Right lobe of liver (tissue), 4 donors: ENCODE results near the gene YWHAB.

ENCODE experiments used
- CTCF ChIP-seq, 4 donors: fragments of 200-600 bp in 3 of 4; fragments of 450-650 bp in 1 of 4; IDR thresholded peaks; one replicate each; pipeline versions ENCODE4 v1.5.1 to v1.8.0; 2016 to 2022; ENCODE audit warnings: antibody characterized with exemption in 4 of 4, mild to moderate bottlenecking in 2 of 4
- POLR2A ChIP-seq: fragments of 450-650 bp; IDR thresholded peaks from one replicate; pipeline ENCODE4 v1.6.1; 2017; ENCODE audit warnings: antibody characterized with exemption, mild to moderate bottlenecking
- donor health status: DM: no; HTN: no; CAD: no.
- donor health status: DM: no; HTN: no; CAD: no.
- donor health status: DM: no; HTN: yes; CAD: no.

- TF ChIP-seq CTCF (IDR thresholded peaks at IDR 0.05) (no peak), POLR2A (no peak)
Observed at GRCh38 chr20:44839481-44839880, 46.0 kb upstream of the YWHAB start.
